GM23338 (cell line): ENCODE measurements around the gene NEDD4. TPM values are rescaled to one million over a fixed set of nuclear protein-coding genes. Genes with fewer than 3 reads are reported as not detected.

Experiments used
- ATAC-seq: fragments of 200-7000 bp; cut with Tn5 transposase; 3 replicates; pipeline ENCODE4 v1.9.1; 2020
- DNase-seq: peaks from one replicate; pipeline ENCODE4 v3.0.0-alpha.2; 2015; ENCODE audit warnings: low spot score
- H2AFZ ChIP-seq: fragments of 200-600 bp; sonication (generic); 2 replicates; pipeline ENCODE4 v1.8.0; 2016; ENCODE audit warnings: antibody characterized with exemption, mild to moderate bottlenecking, moderate library complexity
- H3F3A ChIP-seq: fragments of 200-600 bp; sonication (generic); replicated peaks from 2 replicates; pipeline ENCODE4 v1.8.0; 2017; ENCODE audit warnings: antibody characterized with exemption, mixed run types, low read depth
- H3K27ac ChIP-seq: fragments of 200-600 bp; sonication (generic); 2 replicates; pipeline ENCODE4 v1.6.1; 2016; ENCODE audit warnings: low read depth
- H3K27me3 ChIP-seq: fragments of 200-600 bp; sonication (generic); 2 replicates; pipeline ENCODE4 v1.8.0; 2016; ENCODE audit warnings: mild to moderate bottlenecking, mixed run types, moderate library complexity; ENCODE audit not compliant: insufficient read depth
- H3K36me3 ChIP-seq: fragments of 200-600 bp; sonication (generic); 2 replicates; pipeline ENCODE4 v1.8.0; 2016; ENCODE audit warnings: mild to moderate bottlenecking; ENCODE audit not compliant: insufficient read depth
- H3K4me1 ChIP-seq: fragments of 200-600 bp; sonication (generic); 2 replicates; pipeline ENCODE4 v1.8.0; 2016; ENCODE audit warnings: mild to moderate bottlenecking, moderate library complexity; ENCODE audit not compliant: insufficient read depth
- H3K4me2 ChIP-seq: fragments of 200-600 bp; sonication (generic); 2 replicates; pipeline ENCODE4 v1.7.1; 2017; ENCODE audit warnings: mixed run types
- H3K4me3 ChIP-seq: fragments of 200-600 bp; sonication (generic); 2 replicates; pipeline ENCODE4 v1.6.1; 2016; ENCODE audit warnings: mixed run types
- H3K79me2 ChIP-seq: fragments of 200-600 bp; sonication (generic); replicated peaks from 2 replicates; pipeline ENCODE4 v1.8.0; 2017; ENCODE audit warnings: mild to moderate bottlenecking; ENCODE audit not compliant: insufficient read depth
- H3K9me2 ChIP-seq: fragments of 200-600 bp; sonication (generic); 2 replicates; pipeline ENCODE4 v1.8.0; 2017; ENCODE audit not compliant: insufficient read depth
- H4K20me1 ChIP-seq: fragments of 200-600 bp; sonication (generic); replicated peaks from 2 replicates; pipeline ENCODE4 v1.8.0; 2017; ENCODE audit warnings: mild to moderate bottlenecking; ENCODE audit not compliant: insufficient read depth
- H3K27ac Mint-ChIP-seq: 2 replicates; pipeline ENCODE4 v1.8.0; 2020; ENCODE audit warnings: inconsistent platforms, mild to moderate bottlenecking, moderate library complexity, mixed read lengths
- H3K27me3 Mint-ChIP-seq: 3 replicates; pipeline ENCODE4 v1.8.0; 2022; ENCODE audit warnings: low read depth, mild to moderate bottlenecking, moderate library complexity, mixed read lengths, inconsistent platforms; ENCODE audit not compliant: insufficient read depth, poor library complexity
- H3K36me3 Mint-ChIP-seq: 3 replicates; pipeline ENCODE4 v1.8.0; 2021; ENCODE audit warnings: low read depth, mild to moderate bottlenecking, inconsistent platforms, moderate library complexity, mixed read lengths
- H3K4me1 Mint-ChIP-seq: 3 replicates; pipeline ENCODE4 v1.8.0; 2020; ENCODE audit warnings: mild to moderate bottlenecking, inconsistent platforms, mixed read lengths
- H3K4me3 Mint-ChIP-seq: 3 replicates; pipeline ENCODE4 v1.8.0; 2021; ENCODE audit warnings: moderate library complexity, mild to moderate bottlenecking, inconsistent platforms, mixed read lengths
- H3K9me3 Mint-ChIP-seq: 3 replicates; pipeline ENCODE4 v1.8.0; 2020; ENCODE audit warnings: moderate library complexity, mild to moderate bottlenecking, inconsistent platforms, mixed read lengths
- CREB1 ChIP-seq: fragments of 250-450 bp; sonication (Bioruptor Pico); IDR thresholded peaks from 2 replicates; pipeline ENCODE4 v1.5.0; 2020; ENCODE audit warnings: low read depth, mild to moderate bottlenecking, moderate library complexity
- EZH2 ChIP-seq: fragments of 200-600 bp; sonication (generic); IDR thresholded peaks from one replicate; pipeline ENCODE4 v1.8.0; 2017; ENCODE audit warnings: antibody characterized with exemption, mild to moderate bottlenecking, low read depth; ENCODE audit not compliant: unreplicated experiment
- EZH2phosphoT487 ChIP-seq: fragments of 200-600 bp; sonication (generic); IDR thresholded peaks from one replicate; pipeline ENCODE4 v1.8.1; 2018; ENCODE audit warnings: antibody characterized with exemption; ENCODE audit not compliant: unreplicated experiment
- JUNB ChIP-seq: IDR thresholded peaks from one replicate; pipeline ENCODE4 v1.6.1; 2016; ENCODE audit warnings: antibody characterized with exemption; ENCODE audit not compliant: unreplicated experiment
- NANOG ChIP-seq: IDR thresholded peaks from 2 replicates; pipeline ENCODE4 v1.6.1; 2016; ENCODE audit warnings: antibody characterized with exemption, borderline replicate concordance
- POLR2AphosphoS5 ChIP-seq: IDR thresholded peaks from 2 replicates; pipeline ENCODE4 v1.6.1; 2016; ENCODE audit warnings: antibody characterized with exemption, low read depth
- REST ChIP-seq: IDR thresholded peaks from one replicate; pipeline ENCODE4 v1.6.1; 2018; ENCODE audit warnings: antibody characterized with exemption; ENCODE audit not compliant: unreplicated experiment
- STAT1 ChIP-seq: IDR thresholded peaks from one replicate; pipeline ENCODE4 v1.6.1; 2016; ENCODE audit warnings: antibody characterized with exemption; ENCODE audit not compliant: unreplicated experiment
- ZNF114 ChIP-seq: fragments of 250-450 bp; sonication (Bioruptor Pico); IDR thresholded peaks from 2 replicates; pipeline ENCODE4 v1.5.0; 2020; ENCODE audit warnings: mild to moderate bottlenecking, moderate library complexity
- ZNF331 ChIP-seq: fragments of 250-450 bp; sonication (Bioruptor Pico); IDR thresholded peaks from 2 replicates; pipeline ENCODE4 v1.5.0; 2020; ENCODE audit warnings: low read depth, mild to moderate bottlenecking, moderate library complexity
- ZNF462 ChIP-seq: fragments of 250-450 bp; sonication (Bioruptor Pico); IDR thresholded peaks from 2 replicates; pipeline ENCODE4 v1.5.0; 2020; ENCODE audit warnings: mild to moderate bottlenecking, moderate library complexity
- polyA plus RNA-seq: library from polyadenylated mRNA; unstranded; fragments of >200 nt; fragmentation: Nextera tagmentation; extraction: Ambion mirVana; gene quantifications from 2 replicates; pipeline ENCODE4 v1.2.1, GENCODE V29; 2016
- total RNA-seq: library from RNA; depleted of rRNA; stranded (reverse); fragments of >200 nt; shearing (Covaris generic); gene quantifications from 2 replicates; pipeline ENCODE4 v1.2.3, GENCODE V29; 2014
- TF ChIP-seq, protein P1 (sequence below): IDR thresholded peaks from 2 replicates; pipeline ENCODE4 v1.6.1; 2016; ENCODE audit warnings: antibody characterized with exemption
- TF ChIP-seq, protein P2 (sequence below), 2 experiments: fragments of 200-600 bp in 1 of 2; sonication (generic) in 1 of 2; conservative IDR thresholded peaks; 2 replicates each; pipeline versions ENCODE4 v1.5.1 to v1.6.1; 2016 to 2017; ENCODE audit warnings: antibody characterized with exemption in 2 of 2, low read depth in 2 of 2, mild to moderate bottlenecking in 2 of 2, moderate library complexity in 1 of 2

NEDD4 gene
- total and polyA plus RNA-seq, 2 experiments from 2014 or later, result 2.1 to 7.2 TPM

DNA sequence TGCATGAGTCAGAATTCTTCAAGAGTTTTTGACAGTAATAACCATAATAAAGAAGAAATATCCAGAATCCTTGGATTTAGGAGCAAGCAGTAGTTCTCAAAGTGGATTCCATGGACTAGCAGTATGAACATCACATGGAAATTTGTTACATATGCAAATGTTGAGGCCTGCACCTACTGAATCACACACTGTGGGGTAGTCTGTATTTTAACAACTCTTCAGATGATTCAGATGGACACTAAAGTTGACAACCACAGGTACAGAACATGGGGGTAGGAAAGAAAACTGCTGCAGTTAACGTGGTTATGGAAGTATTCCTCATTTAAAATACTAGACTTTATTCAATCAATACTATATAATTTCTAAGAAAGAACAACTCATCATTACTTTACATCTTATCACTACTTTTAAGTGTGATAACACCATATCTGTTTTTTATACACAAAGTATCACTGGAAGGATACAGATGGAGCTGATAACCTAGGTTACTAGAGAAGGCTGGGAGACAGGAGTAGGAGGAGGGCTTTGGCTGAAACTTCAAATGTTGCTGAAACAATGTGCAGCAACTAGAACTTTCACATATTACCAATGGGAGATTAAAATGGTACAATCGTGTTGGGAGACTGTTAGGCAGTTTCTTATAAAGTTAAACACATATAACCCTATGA, 11.7 kb downstream of the NEDD4 start:
- no peak overlapping the region for H2AFZ ChIP-seq
- DNase-seq, result no peak
- TF ChIP-seq, protein P1, sequence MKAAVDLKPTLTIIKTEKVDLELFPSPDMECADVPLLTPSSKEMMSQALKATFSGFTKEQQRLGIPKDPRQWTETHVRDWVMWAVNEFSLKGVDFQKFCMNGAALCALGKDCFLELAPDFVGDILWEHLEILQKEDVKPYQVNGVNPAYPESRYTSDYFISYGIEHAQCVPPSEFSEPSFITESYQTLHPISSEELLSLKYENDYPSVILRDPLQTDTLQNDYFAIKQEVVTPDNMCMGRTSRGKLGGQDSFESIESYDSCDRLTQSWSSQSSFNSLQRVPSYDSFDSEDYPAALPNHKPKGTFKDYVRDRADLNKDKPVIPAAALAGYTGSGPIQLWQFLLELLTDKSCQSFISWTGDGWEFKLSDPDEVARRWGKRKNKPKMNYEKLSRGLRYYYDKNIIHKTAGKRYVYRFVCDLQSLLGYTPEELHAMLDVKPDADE, result no peak
- TF ChIP-seq EZH2 (no peak), JUNB (no peak), ZNF114 (CRISPR knock-in tag) (no peak), REST (no peak), ZNF331 (CRISPR knock-in tag) (no peak), ZNF462 (CRISPR knock-in tag) (no peak), CREB1 (CRISPR knock-in tag) (no peak), STAT1 (no peak), POLR2AphosphoS5 (no peak), NANOG (no peak), EZH2phosphoT487 (no peak)
- TF ChIP-seq, protein P2, sequence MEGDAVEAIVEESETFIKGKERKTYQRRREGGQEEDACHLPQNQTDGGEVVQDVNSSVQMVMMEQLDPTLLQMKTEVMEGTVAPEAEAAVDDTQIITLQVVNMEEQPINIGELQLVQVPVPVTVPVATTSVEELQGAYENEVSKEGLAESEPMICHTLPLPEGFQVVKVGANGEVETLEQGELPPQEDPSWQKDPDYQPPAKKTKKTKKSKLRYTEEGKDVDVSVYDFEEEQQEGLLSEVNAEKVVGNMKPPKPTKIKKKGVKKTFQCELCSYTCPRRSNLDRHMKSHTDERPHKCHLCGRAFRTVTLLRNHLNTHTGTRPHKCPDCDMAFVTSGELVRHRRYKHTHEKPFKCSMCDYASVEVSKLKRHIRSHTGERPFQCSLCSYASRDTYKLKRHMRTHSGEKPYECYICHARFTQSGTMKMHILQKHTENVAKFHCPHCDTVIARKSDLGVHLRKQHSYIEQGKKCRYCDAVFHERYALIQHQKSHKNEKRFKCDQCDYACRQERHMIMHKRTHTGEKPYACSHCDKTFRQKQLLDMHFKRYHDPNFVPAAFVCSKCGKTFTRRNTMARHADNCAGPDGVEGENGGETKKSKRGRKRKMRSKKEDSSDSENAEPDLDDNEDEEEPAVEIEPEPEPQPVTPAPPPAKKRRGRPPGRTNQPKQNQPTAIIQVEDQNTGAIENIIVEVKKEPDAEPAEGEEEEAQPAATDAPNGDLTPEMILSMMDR (conservative IDR thresholded peaks at IDR 0.05; ENCODE audit: low read depth in 2 of 2), result no peak
- H3K27ac ChIP-seq, result no peak overlapping the region
- H3K4me1 ChIP-seq, result no peaks in the 10 kb centered on the region
- Mint-ChIP-seq H3K4me1 (no peaks in the 10 kb centered on the region), H3K36me3 (peaks cover 3% of the 10 kb centered on the region; the same call in 2 of the 3 replicates), H3K27ac (no peak overlapping the region), H3K9me3 (no peaks in the 10 kb centered on the region; the same call in 2 of the 3 replicates), H3K4me3 (no peak overlapping the region), H3K27me3 (peaks cover 4% of the 10 kb centered on the region)
- no peaks in the 10 kb centered on the region for H3K9me2 ChIP-seq
- no peak overlapping the region for H3K4me3 ChIP-seq
- no peak overlapping the region for H3K4me2 ChIP-seq
- no peaks in the 10 kb centered on the region for H3K36me3 ChIP-seq
- H4K20me1 ChIP-seq, result no peaks in the 10 kb centered on the region
- H3F3A ChIP-seq, result no peaks in the 10 kb centered on the region
- ATAC-seq, result no peak
- no peaks in the 10 kb centered on the region for H3K79me2 ChIP-seq
- H3K27me3 ChIP-seq, result no peaks in the 10 kb centered on the region
